Measurements from ENCODE around the gene TTC33. TPM values are rescaled to one million over a fixed set of nuclear protein-coding genes. Genes with fewer than 3 reads are reported as not detected.

TTC33 gene
- total RNA-seq, 2 donors from 2014 or later = 13.5 to 19.3 TPM

- H3K36me3 Mint-ChIP-seq (ENCODE audit: low read depth) = no peaks in the 10 kb centered on the region
- no peaks in the 10 kb centered on the region for H3K27me3 ChIP-seq (ENCODE audit: control insufficient read depth, insufficient read depth, low read length, poor library complexity, severe bottlenecking)
- no peaks in the 10 kb centered on the region for H3K4me1 ChIP-seq (ENCODE audit: control insufficient read depth, insufficient read depth, low read length)
- DNase-seq = no peak
- no peak overlapping the region for H3K9ac ChIP-seq (ENCODE audit: extremely low read depth, low read length, poor library complexity, severe bottlenecking)
- no peak overlapping the region for H3K27ac Mint-ChIP-seq
- H3K36me3 ChIP-seq (ENCODE audit: control insufficient read depth, insufficient read depth, low read length) = no peaks in the 10 kb centered on the region
- H3K9me3 ChIP-seq (ENCODE audit: control insufficient read depth, low read length) = no peaks in the 10 kb centered on the region
- no peaks in the 10 kb centered on the region for H3K27me3 Mint-ChIP-seq (ENCODE audit: insufficient read depth)
- 87 to 94% methylated on average over 1 of the region's 1 CpG for WGBS, 2 experiments (ENCODE audit: insufficient coverage in 1 of 2, insufficient read length in 1 of 2)
- H3K4me3 ChIP-seq (ENCODE audit: low read length) = no peak overlapping the region
- H3K4me3 Mint-ChIP-seq = no peak overlapping the region
- no peaks in the 10 kb centered on the region for H3K4me1 Mint-ChIP-seq
- no peaks in the 10 kb centered on the region for H3K9me3 Mint-ChIP-seq
- TF ChIP-seq CTCF (conservative IDR thresholded peaks at IDR 0.05) = no peak
- no peak overlapping the region for H3K27ac ChIP-seq (ENCODE audit: low read depth, low read length)
Measured at GRCh38 chr5:40491644-40492043, 264.1 kb downstream of the TTC33 start.

- H3K27me3 ChIP-seq (ENCODE audit: control insufficient read depth, insufficient read depth, low read length, poor library complexity, severe bottlenecking) = no peaks in the 10 kb centered on the region
- H3K4me1 ChIP-seq (ENCODE audit: control insufficient read depth, insufficient read depth, low read length) = no peaks in the 10 kb centered on the region
- H3K36me3 Mint-ChIP-seq (ENCODE audit: low read depth) = no peaks in the 10 kb centered on the region
- H3K27ac ChIP-seq (ENCODE audit: low read depth, low read length) = no peak overlapping the region
- H3K4me3 Mint-ChIP-seq = no peak overlapping the region
- H3K9ac ChIP-seq (ENCODE audit: extremely low read depth, low read length, poor library complexity, severe bottlenecking) = no peak overlapping the region
- no peaks in the 10 kb centered on the region for H3K4me1 Mint-ChIP-seq
- TF ChIP-seq CTCF (conservative IDR thresholded peaks at IDR 0.05) = no peak
- no peaks in the 10 kb centered on the region for H3K9me3 Mint-ChIP-seq
- no peak overlapping the region for H3K4me3 ChIP-seq (ENCODE audit: low read length)
- no peak overlapping the region for H3K27ac Mint-ChIP-seq
- no peaks in the 10 kb centered on the region for H3K27me3 Mint-ChIP-seq (ENCODE audit: insufficient read depth)
- 88 to 100% methylated on average over 2 to 4 of the region's 4 CpGs for WGBS, 2 experiments (ENCODE audit: insufficient coverage in 1 of 2, insufficient read length in 1 of 2)
- no peaks in the 10 kb centered on the region for H3K9me3 ChIP-seq (ENCODE audit: control insufficient read depth, low read length)
- DNase-seq = no peak
- H3K36me3 ChIP-seq (ENCODE audit: control insufficient read depth, insufficient read depth, low read length) = no peaks in the 10 kb centered on the region
Measured at GRCh38 chr5:40490464-40491111, 265.2 kb downstream of the TTC33 start.

GRCh38 chr5:40489421-40489820 is 266.3 kb downstream of the TTC33 start:
- no peaks in the 10 kb centered on the region for H3K27me3 ChIP-seq (ENCODE audit: control insufficient read depth, insufficient read depth, low read length, poor library complexity, severe bottlenecking)
- H3K27ac ChIP-seq (ENCODE audit: low read depth, low read length) = no peak overlapping the region
- Mint-ChIP-seq H3K36me3 (ENCODE audit: low read depth) (no peaks in the 10 kb centered on the region), H3K27me3 (ENCODE audit: insufficient read depth) (no peaks in the 10 kb centered on the region), H3K4me3 (no peak overlapping the region), H3K4me1 (no peaks in the 10 kb centered on the region), H3K27ac (no peak overlapping the region), H3K9me3 (no peaks in the 10 kb centered on the region)
- no peaks in the 10 kb centered on the region for H3K9me3 ChIP-seq (ENCODE audit: control insufficient read depth, low read length)
- TF ChIP-seq CTCF (conservative IDR thresholded peaks at IDR 0.05) = no peak
- H3K36me3 ChIP-seq (ENCODE audit: control insufficient read depth, insufficient read depth, low read length) = no peaks in the 10 kb centered on the region
- WGBS, 2 experiments (ENCODE audit: insufficient coverage in 1 of 2, insufficient read length in 1 of 2) = 94 to 95% methylated on average over 3 of the region's 3 CpGs
- H3K4me1 ChIP-seq (ENCODE audit: control insufficient read depth, insufficient read depth, low read length) = no peaks in the 10 kb centered on the region
- H3K9ac ChIP-seq (ENCODE audit: extremely low read depth, low read length, poor library complexity, severe bottlenecking) = no peak overlapping the region
- no peak overlapping the region for H3K4me3 ChIP-seq (ENCODE audit: low read length)
- DNase-seq = no peak

Measured in endodermal cell (in vitro differentiated cells).